ENCODE results near the gene CRHR1.

The CRHR1 gene

DNA sequence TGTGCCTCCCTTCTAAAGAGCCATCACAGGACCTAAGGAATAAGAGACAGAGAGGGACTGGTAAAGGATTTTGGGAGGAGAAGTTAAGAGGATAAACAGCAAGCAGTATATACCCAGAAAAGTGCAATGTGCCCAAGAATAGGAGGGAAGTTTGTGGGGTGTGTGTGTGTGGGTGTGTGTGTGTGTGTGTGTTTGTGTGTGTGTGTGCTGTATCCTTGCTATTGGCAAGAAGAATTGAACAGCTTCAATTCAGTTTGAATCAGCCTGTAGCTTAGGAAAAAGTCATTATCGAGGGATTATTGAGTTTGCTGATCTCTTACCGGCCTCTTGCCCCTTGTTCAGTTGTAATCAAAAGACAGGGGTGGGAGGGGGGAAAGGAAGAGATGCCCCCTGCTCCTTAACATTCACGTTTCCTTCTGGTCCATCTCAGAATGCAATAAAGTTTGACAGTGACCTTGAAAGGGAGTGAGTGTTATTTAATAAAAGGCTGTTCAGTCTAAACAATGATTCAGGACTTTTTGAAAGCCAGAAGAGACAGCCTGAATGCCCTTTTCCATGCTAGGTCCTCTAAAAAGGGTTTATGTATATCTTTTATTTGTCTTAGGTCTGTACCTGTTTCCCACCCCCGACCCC lies 86.3 kb downstream of the CRHR1 start:
- DNase-seq: no peak

DNA sequence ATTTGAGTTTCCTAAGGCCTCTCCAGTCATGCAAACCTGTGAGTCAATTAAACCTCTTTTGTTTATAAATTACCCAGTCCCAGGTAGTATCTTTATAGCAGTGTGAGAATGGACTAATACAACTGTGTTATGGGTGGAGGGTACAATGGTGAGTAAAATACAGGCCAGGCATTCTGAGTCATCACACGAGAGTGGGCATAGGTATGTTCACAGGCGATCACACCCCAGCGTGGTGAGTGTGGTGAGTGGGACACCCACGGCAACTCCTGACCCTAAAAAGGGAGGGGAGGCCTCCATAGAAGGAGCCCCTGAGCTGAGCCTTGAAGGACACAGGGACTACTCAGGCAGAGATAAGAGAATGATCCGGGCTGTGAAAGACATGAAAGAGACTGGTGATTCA lies 87.6 kb downstream of the CRHR1 start:
- no peak for DNase-seq

DNA sequence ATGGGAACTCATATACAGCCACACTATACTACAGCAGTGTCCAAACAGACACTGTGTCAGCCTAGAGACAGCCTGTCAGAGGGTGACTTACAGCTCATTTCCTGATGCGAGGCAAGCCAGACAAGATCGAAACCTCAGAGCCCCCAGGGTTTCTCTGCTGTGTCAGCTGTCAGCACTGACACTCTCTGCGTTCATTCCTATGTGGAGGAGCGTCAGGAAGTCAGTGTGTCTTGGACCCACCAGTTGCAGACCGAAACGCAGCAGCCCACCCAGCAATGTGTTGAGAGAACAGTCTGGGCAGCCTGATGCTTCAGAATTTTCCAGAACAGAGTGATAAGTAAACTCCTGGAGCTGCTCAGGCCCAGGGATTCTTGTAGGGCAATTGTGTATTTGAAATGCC lies 89.6 kb downstream of the CRHR1 start:
- peak; percentile 9 for DNase-seq

DNA sequence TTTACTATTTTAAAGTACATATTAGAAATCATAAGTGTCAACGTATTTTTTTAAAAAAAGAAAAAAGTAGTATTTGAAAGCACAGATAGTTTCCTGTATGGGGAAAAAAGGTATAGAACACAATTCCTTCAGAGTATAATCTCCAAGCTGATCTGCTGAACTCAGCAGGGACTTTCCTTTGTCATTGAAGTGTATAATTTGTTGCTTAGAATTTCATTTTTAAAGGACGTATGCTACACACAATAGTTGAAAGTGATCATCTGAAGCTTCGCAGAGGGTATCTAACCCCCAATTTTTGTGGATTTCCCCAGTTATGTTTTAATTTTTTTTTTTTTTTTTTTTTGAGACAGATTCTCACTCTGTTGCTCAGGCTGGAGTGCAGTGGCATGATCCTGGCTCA lies 90.0 kb downstream of the CRHR1 start:
- no peak for DNase-seq

DNA sequence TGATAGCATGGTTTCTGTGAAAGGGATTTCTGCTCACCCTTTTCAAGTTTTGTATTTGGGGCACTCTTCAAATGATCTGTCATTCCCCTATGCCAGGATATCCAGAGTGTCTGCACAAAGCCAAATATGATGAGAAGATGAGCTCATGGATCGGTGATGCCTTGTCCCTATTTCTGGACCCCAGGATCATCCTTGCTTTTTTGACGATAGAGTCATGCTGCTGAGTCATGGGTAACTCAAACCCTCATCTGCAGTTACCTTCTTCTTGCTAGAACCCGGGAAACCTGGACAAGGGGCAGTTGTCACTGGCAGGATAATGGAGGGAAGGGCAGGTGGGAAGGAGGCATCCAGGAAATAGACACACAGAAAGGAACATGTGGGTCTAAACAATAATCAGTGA lies 92.4 kb downstream of the CRHR1 start:
- no peak for DNase-seq

DNA sequence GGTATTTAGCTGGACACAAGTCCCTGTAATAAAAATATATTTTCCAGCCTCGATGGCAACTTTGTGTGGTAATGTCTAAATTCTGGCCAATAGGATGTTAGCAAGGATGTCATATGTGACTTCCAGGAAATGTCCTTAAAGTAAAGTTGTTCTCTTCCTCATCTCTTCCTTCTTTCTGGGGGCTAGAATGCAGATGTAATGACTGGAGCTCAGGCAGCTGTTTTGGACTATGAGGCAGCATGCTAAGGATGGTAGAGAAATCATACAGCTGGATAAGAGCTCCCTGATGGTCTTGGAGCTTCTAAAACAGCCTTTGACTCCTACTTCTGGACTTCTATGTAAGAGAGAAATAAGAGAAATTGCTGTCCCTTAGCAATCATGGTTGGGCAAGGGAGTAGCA lies 93.3 kb downstream of the CRHR1 start:
- DNase-seq: no peak

DNA sequence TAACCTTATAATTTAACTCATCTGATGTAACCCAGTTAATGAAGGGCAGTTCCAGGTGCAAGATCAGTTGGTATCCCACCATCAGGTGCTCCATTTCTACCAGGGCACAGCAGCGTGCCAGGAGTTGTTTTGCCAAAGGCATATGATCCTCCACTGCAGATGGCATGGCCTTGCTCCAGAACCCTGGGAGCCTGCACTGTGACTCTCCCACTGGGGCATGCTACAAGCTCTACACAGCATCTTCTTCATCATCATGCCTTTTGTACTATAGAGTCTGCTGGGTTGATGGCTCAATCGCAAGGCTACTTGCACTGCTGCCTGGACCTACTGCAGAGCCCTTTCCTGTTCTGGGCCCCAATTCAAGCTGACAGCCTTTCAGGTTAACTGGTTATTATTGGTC lies 98.9 kb downstream of the CRHR1 start:
- no peak for DNase-seq
